DLD1 (cell line): ENCODE results near the gene ZMYM5.
"Not testable (repeated sequence)": the region's sequence is repeated elsewhere in the genome, so short reads cannot be mapped to it uniquely, and the experiment has no call there.

Experiments
- in situ Hi-C: cut with HindIII; loops from 2 replicates; pipeline ENCODE4 v1.10.0; 2017; ENCODE audit warnings: low sequenced_read_pairs

Gene ZMYM5

DNA sequence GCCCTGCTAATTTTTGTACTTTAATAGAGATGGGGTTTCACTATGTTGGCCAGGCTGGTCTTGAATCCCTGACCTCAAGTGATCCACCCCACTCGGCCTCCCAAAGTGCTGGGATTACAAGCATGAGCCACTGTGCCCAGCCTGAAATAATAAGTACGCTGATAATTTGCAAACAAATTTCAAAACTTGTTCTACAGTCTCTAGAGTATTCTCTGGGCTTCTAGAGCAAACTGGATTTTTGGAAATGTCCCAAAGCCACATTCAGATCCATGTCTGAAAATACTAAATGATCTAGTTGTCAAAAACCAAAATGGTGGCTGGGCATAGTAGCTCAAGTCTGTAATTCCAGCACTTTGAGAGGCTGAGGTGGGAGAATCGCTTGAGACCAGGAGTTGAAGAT is 40.8 kb downstream of the ZMYM5 start:
- in situ Hi-C loops, result no loop called here

DNA sequence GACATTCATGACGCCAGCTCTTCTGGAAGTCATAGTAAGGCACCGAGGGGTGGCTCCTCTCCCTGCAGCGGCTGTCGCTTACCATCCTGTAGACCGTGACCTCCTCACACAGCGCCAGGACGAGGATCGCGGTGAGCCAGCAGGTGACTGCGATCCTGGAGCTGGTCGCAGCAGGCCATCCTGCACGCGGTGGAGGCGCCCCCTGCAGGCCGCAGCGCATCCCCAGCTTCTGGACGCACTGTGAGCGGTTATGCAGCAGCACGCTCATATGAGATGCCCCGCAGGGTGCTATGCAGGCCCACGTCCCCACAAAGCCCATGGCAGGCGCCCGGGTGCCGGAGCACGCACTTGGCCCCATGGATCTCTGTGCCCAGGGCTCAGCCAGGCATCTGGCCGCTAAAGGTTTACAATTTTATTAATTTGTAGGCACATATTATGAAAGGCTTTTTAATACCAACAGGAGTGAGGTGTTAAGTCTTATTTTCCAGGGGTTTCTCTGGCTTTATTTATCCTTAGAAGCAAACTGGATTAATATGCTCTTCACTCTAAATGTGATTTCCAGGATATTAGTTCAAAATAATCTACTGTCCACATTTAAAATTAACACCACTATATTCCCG is 45.1 kb downstream of the ZMYM5 start:
- in situ Hi-C loops, result no loop called here

DNA sequence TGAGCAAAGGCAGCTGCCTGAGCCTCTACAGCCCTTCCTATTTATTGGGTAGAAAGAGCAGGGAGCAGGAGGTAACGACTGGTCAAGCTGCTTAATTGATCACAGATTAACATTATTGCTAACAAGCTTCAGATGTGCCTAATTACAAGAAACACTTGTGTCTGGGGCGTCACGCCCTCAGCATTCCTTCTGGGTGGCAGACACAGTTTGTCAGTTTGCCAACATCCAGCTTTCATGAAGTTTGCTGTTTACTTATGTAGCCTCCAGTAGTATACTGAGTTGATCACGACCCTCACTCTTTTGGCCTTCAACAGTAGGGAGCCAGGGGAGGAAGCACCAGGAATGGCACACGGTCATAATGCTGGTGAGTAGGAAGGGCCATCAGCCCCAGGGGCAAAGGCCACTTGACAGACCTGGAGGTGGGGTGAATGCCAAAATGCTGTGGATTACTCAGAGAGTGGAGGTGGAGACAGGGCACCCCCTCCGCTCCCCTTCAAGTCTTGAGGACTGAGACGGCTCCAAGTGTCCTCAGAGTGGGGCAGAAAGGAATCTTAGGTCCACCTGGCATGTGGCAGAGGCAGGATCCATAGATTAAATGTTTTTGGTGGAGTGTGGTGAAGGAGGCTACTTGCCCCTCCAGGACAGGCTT is 45.8 kb downstream of the ZMYM5 start:
- in situ Hi-C loops, result no loop called here

DNA sequence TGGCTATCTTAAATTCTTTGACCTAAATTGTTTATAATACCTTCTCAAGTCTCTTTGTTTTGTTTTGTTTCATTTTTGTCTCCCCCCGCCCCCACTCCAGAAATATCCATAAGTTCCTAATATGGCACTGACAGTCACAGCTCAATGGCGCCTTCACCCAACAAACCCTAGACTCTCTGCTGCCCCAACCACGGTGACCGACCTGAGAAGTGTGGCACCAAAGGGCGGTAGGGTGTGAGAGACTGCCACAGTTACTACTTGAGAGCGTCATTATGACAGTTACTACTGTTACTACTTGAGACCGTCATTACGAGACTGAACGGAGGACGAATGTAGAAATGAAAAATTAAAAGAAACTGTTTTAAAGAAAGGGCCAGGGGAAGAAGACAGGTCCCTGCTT is 46.3 kb downstream of the ZMYM5 start:
- in situ Hi-C loops, result no loop called here

DNA sequence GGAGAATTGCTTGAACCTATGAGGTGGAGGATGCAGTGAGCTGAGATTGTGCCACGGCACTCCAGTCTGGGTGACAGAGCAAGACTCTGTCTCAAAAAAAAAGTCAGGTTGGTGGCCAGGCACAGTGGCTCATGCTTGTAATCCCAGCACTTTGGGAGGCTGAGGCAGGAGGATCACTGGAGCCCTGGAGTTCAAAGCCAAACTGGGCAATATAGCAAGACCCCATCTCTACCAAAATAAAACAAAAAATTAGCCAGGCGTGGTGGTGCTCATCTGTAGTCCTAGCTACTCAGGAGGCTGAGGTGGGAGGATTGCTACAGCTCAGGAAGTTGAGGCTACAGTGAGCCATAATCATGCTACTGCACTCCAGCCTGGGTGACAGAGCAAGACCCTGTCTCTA is 47.6 kb downstream of the ZMYM5 start:
- in situ Hi-C loops, result not testable (repeated sequence)

DNA sequence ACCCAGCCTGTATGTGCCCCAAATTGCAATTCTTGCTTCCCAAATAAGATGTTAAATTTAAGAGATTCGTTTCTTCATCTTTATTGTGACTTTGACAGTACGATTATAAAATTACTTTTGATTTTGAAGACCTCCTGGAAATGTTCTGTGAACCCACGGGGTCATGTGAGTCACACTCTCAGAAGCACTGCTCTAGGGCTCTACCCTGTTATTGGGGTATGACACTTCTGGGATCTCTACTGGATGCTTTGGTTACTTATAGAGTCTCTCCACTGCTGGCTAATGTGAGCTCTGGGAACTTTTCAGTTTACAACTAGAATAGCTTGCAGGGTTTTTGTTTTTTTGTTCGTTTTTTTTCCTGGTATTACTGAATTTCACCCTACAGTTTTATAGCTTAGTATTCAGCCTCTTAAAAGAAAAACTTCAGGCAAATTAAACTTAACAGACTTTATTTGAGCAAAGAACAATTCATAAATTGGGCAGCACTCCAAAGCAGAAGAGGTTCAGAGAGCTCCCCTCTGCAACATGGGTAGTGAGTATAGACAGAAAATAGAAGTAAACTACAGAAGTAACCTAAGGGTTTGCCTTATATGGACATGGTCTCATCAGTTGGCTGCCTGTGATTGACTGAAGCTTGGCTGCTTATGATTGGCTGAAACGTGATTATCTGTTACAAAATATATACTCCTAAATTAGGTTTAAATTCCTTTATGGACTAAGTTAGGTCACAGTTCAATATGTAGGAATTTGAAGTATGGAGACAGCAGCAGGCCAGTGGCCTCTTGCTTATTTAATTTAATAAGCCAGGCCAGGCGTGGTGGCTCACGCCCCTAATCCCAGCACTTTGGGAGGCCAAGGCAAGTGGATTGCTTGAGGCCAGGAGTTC is 52.2 kb downstream of the ZMYM5 start:
- in situ Hi-C loops, result no loop called here

DNA sequence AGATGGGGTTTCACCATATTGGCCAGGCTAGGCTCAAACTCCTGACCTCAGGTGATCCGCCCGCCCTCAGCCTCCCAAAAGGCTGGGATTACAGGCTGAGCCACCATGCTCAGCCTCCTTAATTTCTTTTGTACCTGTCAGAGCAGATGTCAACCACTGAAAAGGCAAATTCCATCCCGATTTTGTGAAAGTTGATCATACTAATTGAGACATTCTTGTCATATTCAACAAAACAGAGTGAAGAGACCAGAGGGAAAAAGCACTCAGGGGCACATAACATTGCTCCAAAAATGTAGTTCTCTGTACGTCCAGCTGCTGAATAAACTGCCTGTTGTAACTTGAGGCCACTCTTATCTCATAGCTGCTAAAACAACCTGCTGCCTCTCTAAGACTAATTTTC is 53.3 kb downstream of the ZMYM5 start:
- in situ Hi-C loops, result no loop called here

DNA sequence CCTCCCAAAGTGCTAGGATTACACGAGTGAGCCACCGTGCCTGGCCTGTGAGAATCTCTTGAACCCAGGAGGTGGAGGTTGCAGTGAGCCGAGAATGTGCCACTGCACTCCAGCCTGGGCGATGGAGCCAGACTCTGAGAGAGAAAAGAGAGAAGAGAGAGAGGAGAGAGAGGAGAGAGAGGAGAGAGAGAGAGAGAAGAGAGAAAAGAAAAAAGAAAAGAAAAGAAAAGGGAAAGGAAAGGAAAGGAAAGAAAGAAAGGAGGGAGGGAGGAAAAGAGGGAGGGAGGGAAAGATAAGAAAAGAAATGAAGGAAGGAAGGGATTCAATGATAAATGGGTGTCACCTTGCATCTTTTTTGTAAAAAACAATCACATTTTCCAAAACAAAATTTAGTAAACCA is 57.7 kb downstream of the ZMYM5 start:
- in situ Hi-C loops, result no loop called here

DNA sequence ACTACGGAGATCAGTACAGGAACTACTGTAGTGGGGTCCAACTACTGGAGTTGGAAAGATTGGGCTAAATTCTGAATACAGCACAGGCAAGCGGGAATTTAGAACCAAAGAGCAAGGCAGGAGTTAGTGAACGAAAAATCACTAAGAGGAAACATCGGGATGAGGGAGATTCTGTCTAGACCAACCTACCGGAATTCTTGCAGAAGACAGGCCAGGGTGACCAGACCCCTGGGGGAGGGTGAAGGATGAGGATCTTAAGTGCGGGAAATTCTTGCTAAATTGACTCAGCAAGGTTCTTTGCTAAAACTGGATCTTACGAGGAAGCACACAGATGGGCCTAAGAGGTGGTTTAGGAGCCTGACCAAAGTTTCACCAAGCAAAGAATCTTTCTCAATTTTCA is 67.5 kb downstream of the ZMYM5 start:
- in situ Hi-C loops, result no loop called here

DNA sequence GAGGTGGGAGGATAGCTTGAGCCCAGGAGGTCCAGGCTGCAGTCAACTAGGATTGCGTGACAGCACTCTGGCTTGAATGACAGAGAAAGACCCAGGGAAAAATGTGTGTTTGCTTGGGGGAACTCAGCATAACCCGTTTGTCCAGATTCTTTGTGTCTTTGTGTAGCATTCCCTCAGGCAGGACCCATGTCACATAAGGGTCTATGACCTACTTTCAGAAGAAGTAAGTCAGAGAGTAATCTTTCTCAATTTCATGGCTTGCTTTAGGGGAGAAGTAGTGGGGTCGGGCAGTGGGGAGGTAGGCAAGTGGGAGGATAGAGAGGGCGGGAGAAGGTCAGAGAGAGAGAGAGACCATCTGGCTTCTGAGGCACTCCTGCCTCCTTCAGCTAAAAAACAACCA is 68.8 kb downstream of the ZMYM5 start:
- in situ Hi-C loops, result no loop called here

DNA sequence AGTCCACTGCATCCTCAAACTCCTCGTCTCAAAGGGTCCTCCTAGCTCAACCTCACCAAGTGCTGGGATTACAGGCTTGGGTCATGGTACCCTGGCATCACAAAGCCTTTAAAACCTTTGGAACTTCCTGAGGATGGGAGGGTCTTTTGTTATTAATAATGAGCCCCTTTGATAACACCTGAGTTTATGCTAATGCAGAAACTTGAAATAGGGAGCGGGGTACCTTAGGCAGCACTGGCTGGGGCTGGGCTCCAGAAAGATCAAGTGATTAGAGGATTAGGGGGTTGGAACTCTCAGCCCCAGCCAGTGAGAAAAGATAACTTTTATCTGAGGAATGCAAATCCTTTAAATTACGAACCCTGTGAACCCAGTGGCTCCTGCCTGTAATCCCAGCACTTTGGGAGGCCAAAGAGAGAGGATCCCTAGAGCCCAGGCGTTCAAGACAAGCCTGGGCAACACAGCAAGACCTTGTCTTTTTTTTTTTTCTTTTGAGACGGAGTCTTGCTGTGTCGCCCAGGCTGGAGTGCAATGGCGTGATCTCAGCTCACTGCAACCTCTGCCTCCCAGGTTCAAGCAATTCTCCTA is 71.4 kb downstream of the ZMYM5 start:
- in situ Hi-C loops, result no loop called here

DNA sequence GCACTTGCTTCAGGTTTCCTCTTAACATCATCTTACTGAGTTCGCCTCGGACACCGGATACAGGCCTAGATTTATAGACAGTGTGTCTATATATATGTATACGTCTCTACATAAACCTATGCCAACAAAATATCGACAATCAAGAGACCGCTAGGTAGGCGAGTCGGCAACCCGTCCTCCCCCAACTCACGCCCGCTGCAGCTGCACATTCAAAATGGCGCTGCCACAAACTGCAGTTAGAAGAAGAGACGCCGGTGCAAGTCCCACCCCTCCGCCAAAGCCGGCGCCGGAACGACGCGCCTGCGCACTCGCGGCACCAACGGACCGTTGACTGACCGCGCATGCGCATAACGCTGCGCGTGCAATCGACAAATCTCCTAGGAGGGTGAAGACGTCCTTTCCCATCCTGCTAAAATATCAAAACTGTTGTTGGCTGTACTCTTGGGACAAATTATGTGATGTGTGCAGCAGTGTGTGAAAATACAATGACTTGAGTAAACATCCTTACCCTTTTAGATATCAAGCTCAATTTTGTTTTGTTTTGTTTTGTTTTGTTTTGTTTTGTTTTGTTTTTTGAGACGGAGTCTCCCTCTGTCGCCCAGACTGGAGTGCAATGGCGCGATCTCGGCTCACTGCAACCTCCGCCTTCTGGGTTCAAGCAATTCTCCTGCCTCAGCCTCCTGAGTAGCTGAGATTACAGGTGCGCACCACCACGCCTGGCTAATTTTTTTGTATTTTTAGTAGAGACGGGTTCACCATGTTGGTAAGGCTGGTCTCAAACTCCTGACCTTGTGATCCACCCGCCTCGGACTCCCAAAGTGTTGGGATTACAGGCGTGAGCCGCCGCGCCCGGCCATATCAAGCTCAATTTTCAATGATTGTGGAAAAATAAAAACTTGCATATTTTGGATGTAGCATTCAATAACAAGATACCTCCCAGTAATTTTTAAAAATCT is 80.4 kb downstream of the ZMYM5 start, which contains the start of gene PSPC1:
PSPC1 (minus strand) TSS at position 219 of the 956 bp plus-strand sequence; CDS start at position 31, 188 bp downstream.
- in situ Hi-C loops, result not testable (repeated sequence)

DNA sequence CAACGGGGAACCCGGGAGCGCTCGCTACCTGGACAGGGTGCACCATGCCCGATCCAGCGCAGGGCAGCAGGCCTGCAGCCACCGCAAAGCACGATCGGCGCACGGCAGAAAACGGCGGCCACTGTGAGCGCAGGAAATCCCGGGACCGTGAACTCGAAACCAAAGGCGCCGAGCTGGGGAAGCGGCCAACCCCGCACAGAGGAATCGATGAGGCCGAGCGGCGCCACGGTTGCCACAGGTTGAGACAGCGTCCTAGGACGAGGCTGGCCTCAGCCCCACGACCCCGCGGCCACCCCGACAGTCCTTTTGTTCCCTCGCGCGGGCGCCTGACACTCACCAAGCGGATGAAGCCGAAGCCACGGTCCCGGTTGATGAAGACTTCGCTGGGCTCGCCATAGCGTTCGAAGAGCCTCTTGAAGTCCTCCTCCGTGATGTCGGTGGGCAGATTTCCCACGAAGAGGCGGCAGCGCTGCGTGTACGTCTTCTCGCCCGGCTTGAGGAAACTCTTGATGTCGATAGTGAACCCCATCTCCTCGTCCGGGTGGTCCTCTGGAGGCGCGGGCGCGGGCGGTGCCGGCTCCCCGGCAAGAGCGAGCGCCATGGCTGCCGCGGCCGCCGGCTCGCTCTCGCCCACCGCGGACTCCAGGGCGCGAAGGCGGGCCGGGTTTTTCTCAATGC is 81.3 kb downstream of the ZMYM5 start:
- in situ Hi-C loops, result no loop called here

DNA sequence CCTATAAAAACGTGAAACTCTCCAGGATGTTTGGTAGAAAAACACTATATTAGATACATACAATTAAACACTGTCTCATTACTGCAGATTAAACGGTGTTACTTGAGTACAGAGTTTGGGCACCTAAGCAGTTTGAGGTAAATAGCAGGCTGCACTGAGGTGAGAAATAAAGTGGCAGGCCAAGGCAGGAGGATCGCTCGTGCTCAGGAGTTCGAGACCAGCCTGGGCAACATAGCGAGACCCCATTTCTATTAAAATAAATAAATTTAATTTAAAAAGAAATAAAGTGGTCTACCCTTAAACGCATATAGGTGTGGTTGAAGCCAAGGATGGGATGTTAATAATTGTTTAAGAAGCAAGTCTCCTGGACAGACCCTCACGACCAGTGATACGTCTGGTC is 81.9 kb downstream of the ZMYM5 start:
- in situ Hi-C loops, result no loop called here

DNA sequence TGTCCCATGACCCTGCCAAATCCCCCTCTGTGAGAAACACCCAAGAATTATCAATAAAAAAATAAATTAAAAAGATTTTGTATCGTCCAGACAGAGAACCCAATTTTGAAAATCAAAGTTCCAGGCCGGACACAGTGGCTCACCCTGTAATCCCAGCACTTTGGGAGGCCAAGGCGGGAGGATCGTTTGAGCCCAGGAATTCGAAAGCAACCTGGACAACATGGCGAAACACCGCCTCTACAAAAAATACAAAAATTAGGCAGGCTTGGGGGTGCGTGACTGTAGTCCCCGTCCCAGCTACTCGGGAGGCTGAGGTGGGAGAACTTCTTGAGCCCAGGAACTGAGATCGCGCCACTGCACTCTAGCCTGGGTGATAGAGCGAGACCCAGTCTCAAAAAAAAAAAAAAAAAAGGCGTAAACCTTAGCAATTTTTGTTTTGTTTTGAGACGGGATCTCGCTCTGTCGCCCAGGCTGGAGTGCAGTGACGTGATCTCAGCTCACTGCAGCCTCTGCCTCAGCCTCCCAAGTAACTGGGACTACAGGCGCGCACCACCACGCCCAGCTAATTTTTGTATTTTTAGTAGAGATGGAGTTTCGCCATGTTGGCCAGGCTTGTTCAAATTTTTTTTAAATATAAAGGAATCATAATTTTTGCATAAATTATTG is 82.6 kb downstream of the ZMYM5 start:
- in situ Hi-C loops, result not testable (repeated sequence)
